Activated effector memory CD4-positive, alpha-beta T cell treated with Interleukin-2 at 50 U/mL for 16 hours (primary cell): ENCODE measurements around the gene PRG2.
"Not testable (repeated sequence)": the region's sequence is repeated elsewhere in the genome, so short reads cannot be mapped to it uniquely, and the experiment has no call there.

Experiments
- DNase-seq: peaks from one replicate; pipeline ENCODE4 v3.0.0-alpha.2; 2020

Gene PRG2

GRCh38 chr11:57342702-57343101, 47.7 kb downstream of the PRG2 start:
- DNase-seq, result no peak

- no peak for DNase-seq
Observed at GRCh38 chr11:57341250-57341808, 49.1 kb downstream of the PRG2 start.

GRCh38 chr11:57340039-57340615, 50.3 kb downstream of the PRG2 start:
- DNase-seq, result no peak

GRCh38 chr11:57339328-57339727, 51.1 kb downstream of the PRG2 start:
- no peak for DNase-seq

GRCh38 chr11:57338142-57338541, 52.3 kb downstream of the PRG2 start, which contains the start of gene P2RX3:
Gene P2RX3, plus strand, starts transcription at chr11:57338352. Its CDS starts 199 bp downstream, at chr11:57338551.
- no peak for DNase-seq

- not testable (repeated sequence) for DNase-seq
Observed at GRCh38 chr11:57336856-57337255, 53.6 kb downstream of the PRG2 start.
